DND-41 (cell line): ENCODE results near the gene TM4SF18.
A peak's percentile ranks its signal among the peaks of the same experiment; 100 is the strongest.
"Not testable (repeated sequence)": the region's sequence is repeated elsewhere in the genome, so short reads cannot be mapped to it uniquely, and the experiment has no call there.

Experiments used
- ATAC-seq: fragments of 200-7000 bp; cut with Tn5 transposase; 3 replicates; pipeline ENCODE4 v1.9.1; 2021; ENCODE audit warnings: low read depth; ENCODE audit not compliant: insufficient read depth
- DNase-seq: peaks from one replicate; pipeline ENCODE4 v3.0.0-alpha.2; 2020
- H2AFZ ChIP-seq: 2 replicates; pipeline ENCODE4 v1.6.0; 2012; ENCODE audit warnings: low read depth, low read length
- H3K27ac ChIP-seq: 2 replicates; pipeline ENCODE4 v1.5.1; 2012; ENCODE audit warnings: low read length, inconsistent platforms
- H3K27me3 ChIP-seq: fragments of 200-600 bp; sonication (generic); 2 replicates; pipeline ENCODE4 v1.6.0; 2012; ENCODE audit warnings: low read length, mild to moderate bottlenecking, inconsistent platforms; ENCODE audit not compliant: insufficient read depth, poor library complexity
- H3K36me3 ChIP-seq: 2 replicates; pipeline ENCODE4 v1.5.1; 2012; ENCODE audit warnings: low read length, inconsistent platforms; ENCODE audit not compliant: insufficient read depth
- H3K4me1 ChIP-seq: 2 replicates; pipeline ENCODE4 v1.5.1; 2012; ENCODE audit warnings: mild to moderate bottlenecking, low read length; ENCODE audit not compliant: insufficient read depth
- H3K4me2 ChIP-seq: 2 replicates; pipeline ENCODE4 v1.6.0; 2012; ENCODE audit warnings: mild to moderate bottlenecking, moderate library complexity, low read length, inconsistent platforms; ENCODE audit not compliant: insufficient read depth
- H3K4me3 ChIP-seq, 2 experiments: fragments of 200-600 bp in 1 of 2; shearing (Covaris generic) in 1 of 2; 2 replicates each; pipeline ENCODE4 v1.5.1; 2012 to 2016; ENCODE audit warnings: inconsistent platforms in 2 of 2, low read length in 2 of 2, mild to moderate bottlenecking in 2 of 2, low read depth in 1 of 2, moderate library complexity in 1 of 2
- H3K79me2 ChIP-seq: 2 replicates; pipeline ENCODE4 v1.6.0; 2012; ENCODE audit warnings: low read length, inconsistent platforms; ENCODE audit not compliant: insufficient read depth
- H3K9ac ChIP-seq: 2 replicates; pipeline ENCODE4 v1.6.0; 2012; ENCODE audit warnings: low read depth, mild to moderate bottlenecking, inconsistent platforms, low read length, moderate library complexity
- H3K9me3 ChIP-seq: 2 replicates; pipeline ENCODE4 v1.5.1; 2012; ENCODE audit warnings: low read length, moderate library complexity, mild to moderate bottlenecking, inconsistent platforms; ENCODE audit not compliant: insufficient read depth, severe bottlenecking
- H4K20me1 ChIP-seq: 2 replicates; pipeline ENCODE4 v1.6.0; 2012; ENCODE audit warnings: low read length; ENCODE audit not compliant: insufficient read depth
- EZH2 ChIP-seq: IDR thresholded peaks from 3 replicates; pipeline ENCODE4 v1.6.1; 2012; ENCODE audit warnings: borderline replicate concordance, low read depth, mild to moderate bottlenecking, moderate library complexity, low read length, inconsistent platforms; ENCODE audit not compliant: severe bottlenecking
- TF ChIP-seq, protein P1 (sequence below): IDR thresholded peaks from 2 replicates; pipeline ENCODE4 v1.5.1; 2012; ENCODE audit warnings: borderline replicate concordance, low read length, moderate library complexity, mild to moderate bottlenecking; ENCODE audit not compliant: poor library complexity, severe bottlenecking; ENCODE audit errors: extremely low read depth

The TM4SF18 gene

DNA sequence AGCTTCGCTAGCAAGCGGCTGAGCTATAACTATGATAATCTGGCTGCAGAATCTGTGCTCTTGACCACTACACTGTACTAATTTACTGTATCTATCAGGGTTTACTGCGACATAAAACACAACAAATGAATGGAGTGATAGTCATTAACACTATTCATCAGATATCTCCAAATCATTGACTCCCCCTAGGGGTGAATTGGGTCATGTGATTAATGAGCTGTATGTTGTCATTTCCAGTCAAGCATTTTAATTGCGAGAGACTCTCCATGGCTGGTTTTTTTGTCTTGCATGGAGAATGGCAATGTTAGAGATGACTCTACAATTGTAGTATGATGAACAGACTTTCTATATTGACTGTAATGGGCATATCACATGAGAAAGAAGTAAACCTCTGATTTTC, 10.5 kb upstream of the TM4SF18 start:
- H3K9me3 ChIP-seq = no peaks in the 10 kb centered on the region
- TF ChIP-seq EZH2 = no peak
- TF ChIP-seq, protein P1, sequence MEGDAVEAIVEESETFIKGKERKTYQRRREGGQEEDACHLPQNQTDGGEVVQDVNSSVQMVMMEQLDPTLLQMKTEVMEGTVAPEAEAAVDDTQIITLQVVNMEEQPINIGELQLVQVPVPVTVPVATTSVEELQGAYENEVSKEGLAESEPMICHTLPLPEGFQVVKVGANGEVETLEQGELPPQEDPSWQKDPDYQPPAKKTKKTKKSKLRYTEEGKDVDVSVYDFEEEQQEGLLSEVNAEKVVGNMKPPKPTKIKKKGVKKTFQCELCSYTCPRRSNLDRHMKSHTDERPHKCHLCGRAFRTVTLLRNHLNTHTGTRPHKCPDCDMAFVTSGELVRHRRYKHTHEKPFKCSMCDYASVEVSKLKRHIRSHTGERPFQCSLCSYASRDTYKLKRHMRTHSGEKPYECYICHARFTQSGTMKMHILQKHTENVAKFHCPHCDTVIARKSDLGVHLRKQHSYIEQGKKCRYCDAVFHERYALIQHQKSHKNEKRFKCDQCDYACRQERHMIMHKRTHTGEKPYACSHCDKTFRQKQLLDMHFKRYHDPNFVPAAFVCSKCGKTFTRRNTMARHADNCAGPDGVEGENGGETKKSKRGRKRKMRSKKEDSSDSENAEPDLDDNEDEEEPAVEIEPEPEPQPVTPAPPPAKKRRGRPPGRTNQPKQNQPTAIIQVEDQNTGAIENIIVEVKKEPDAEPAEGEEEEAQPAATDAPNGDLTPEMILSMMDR = peak; percentile 48
- peaks cover 13% of the 10 kb centered on the region for H3K27me3 ChIP-seq
- no peak for DNase-seq
- H3K79me2 ChIP-seq = no peaks in the 10 kb centered on the region
- 0 out of 3 replicates have a peak, but pooled peaks have one; percentile 47 for ATAC-seq
- H4K20me1 ChIP-seq = no peaks in the 10 kb centered on the region
- no peak overlapping the region for H3K4me3 ChIP-seq
- no peaks in the 10 kb centered on the region for H3K4me1 ChIP-seq
- H3K36me3 ChIP-seq = no peaks in the 10 kb centered on the region
- H3K27ac ChIP-seq = no peak overlapping the region
- H3K4me2 ChIP-seq = no peak overlapping the region
- no peak overlapping the region for H2AFZ ChIP-seq
- no peak overlapping the region for H3K9ac ChIP-seq

DNA sequence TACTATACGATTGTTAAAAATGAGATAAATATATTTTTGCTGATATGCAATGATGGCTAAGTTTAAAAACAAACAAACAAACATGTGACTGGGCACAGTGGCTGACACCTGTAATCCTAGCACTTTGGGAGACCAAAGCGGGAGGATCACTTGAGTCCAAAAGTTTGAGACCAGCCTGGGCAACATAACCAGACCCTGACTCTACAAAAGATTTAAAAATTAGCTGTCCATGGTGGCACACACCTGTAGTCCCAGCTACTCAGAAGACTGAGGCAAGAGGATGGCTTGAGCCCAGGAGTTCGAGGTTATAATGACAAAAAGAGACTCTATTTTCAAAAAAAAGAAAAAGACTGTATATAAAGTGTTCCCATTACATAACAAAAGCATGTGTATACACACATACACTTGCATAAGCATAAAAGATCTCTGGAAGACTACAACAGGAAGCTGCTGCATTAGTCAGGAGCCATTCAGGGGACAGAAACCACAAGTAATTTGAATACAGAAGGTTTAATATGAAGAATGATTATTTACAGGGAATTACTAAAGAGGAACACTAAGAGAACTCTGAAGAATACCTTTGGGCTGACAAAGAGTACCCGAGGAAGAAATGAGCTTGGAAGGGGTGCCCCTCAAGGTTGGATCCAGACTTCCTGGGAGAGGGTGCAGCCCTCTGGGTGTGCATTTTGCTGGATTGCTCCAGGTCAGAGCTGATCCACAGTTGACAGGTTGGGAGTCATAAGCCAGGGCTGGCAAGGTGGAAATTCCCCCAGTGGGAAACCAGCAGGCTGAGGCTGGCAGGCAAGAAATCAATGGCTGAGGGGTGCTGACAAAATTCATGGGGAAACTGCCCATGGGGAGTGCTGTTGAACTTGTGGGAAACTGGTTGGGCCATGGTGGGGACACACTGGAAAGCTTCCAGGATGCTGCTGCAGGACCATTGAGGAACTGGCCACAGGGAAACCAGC, 9.3 kb upstream of the TM4SF18 start:
- no peak overlapping the region for H3K9ac ChIP-seq
- no peak for TF ChIP-seq EZH2
- TF ChIP-seq, protein P1 = no peak
- H2AFZ ChIP-seq = no peak overlapping the region
- no peaks in the 10 kb centered on the region for H3K79me2 ChIP-seq
- no peak overlapping the region for H3K27ac ChIP-seq
- ATAC-seq = no peak
- no peak overlapping the region for H3K4me2 ChIP-seq
- no peaks in the 10 kb centered on the region for H3K4me1 ChIP-seq
- H3K4me3 ChIP-seq = no peak overlapping the region
- no peak for DNase-seq
- H3K27me3 ChIP-seq = peaks cover 6% of the 10 kb centered on the region
- H4K20me1 ChIP-seq = no peaks in the 10 kb centered on the region
- H3K9me3 ChIP-seq = no peaks in the 10 kb centered on the region
- H3K36me3 ChIP-seq = no peaks in the 10 kb centered on the region

DNA sequence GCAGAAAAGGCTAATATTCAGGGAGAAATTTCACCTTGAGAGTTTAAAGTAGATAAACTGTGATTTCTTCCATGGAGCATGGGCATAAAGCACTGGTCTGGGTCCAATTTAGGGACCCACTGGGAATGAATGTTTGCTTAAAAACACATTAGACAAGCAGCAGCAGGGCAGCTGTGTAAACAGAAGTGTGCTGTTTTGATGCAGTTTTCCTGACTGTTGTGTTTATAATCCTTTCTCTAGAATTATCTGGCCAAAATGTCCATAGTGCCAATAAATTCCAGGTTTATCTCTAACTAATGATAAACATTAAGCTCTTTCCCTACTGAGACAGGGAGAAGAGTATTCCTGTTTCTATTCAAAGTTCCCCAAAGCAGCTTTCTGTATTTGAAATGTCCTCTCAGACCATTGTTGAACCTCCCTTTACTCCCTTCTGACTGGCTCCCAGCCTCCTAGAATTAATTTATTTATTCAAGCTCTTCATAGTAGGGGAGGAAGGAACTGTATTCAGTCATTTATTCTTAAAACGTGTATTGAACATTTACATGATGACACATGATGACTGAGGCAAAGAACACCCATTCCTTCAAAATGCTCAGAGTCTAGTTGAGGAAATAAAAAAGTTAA, 7.0 kb upstream of the TM4SF18 start:
- no peaks in the 10 kb centered on the region for H4K20me1 ChIP-seq
- H3K9ac ChIP-seq = no peak overlapping the region
- no peak for DNase-seq
- no peak overlapping the region for H3K4me2 ChIP-seq
- no peak overlapping the region for H2AFZ ChIP-seq
- no peak overlapping the region for H3K27ac ChIP-seq
- no peaks in the 10 kb centered on the region for H3K4me1 ChIP-seq
- H3K36me3 ChIP-seq = no peaks in the 10 kb centered on the region
- H3K79me2 ChIP-seq = no peaks in the 10 kb centered on the region
- TF ChIP-seq EZH2 = no peak
- H3K4me3 ChIP-seq = no peak overlapping the region
- H3K27me3 ChIP-seq = peaks cover 2% of the 10 kb centered on the region
- ATAC-seq = no peak
- no peaks in the 10 kb centered on the region for H3K9me3 ChIP-seq

DNA sequence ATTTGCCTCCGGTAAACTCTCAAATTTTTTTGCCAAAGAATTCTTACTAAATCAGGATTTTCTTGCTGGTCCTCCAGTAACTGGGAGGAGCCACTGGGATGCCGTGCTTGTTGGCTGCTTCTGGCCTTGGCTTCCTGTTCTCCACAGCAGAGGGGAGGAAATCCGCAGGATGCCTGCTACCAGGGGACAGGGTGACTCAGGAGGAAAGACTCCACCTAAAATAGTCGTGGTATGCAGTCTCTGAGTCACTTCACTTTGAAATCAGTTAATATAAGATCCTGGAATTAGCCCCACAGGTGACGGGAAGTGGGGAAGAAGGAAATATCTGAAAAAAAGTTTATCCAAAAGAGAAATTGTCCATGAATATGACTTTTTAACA, 6.5 kb upstream of the TM4SF18 start:
- no peaks in the 10 kb centered on the region for H4K20me1 ChIP-seq
- H2AFZ ChIP-seq = no peak overlapping the region
- ATAC-seq = no peak
- H3K9ac ChIP-seq = no peak overlapping the region
- DNase-seq = no peak
- TF ChIP-seq, protein P1 = no peak
- TF ChIP-seq EZH2 = no peak
- no peaks in the 10 kb centered on the region for H3K9me3 ChIP-seq
- H3K27me3 ChIP-seq = peaks cover 2% of the 10 kb centered on the region
- no peaks in the 10 kb centered on the region for H3K4me1 ChIP-seq
- H3K4me2 ChIP-seq = no peak overlapping the region
- no peaks in the 10 kb centered on the region for H3K79me2 ChIP-seq
- H3K4me3 ChIP-seq = no peak overlapping the region
- no peak overlapping the region for H3K27ac ChIP-seq
- H3K36me3 ChIP-seq = no peaks in the 10 kb centered on the region

DNA sequence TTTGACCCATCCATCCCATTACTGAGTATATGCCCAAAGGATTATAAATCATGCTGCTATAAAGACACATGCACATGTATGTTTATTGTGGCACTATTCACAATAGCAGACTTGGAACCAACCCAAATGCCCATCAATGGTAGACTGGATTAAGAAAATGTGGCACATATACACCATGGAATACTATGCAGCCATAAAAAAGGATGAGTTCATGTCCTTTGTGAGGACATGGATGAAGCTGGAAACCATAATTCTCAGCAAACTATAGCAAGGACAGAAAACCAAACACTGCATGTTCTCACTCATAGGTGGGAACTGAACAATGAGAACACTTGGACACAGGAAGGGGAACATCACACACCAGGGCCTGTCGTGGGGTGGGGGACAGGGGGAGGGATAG, 4.0 kb upstream of the TM4SF18 start:
- H3K27me3 ChIP-seq, H3K4me1 ChIP-seq, DNase-seq, H3K27ac ChIP-seq, H3K36me3 ChIP-seq, H3K9ac ChIP-seq, ATAC-seq, H3K9me3 ChIP-seq, H3K4me2 ChIP-seq, H2AFZ ChIP-seq, H4K20me1 ChIP-seq, H3K79me2 ChIP-seq, H3K4me3 ChIP-seq: not testable (repeated sequence)
